ENCODE measurements around the gene CDAN1. TPM values are rescaled to one million over a fixed set of nuclear protein-coding genes. Genes with fewer than 3 reads are reported as not detected.

CDAN1 gene
- total RNA-seq, 4 donors from 2014 or later = 11.1 to 16.4 (median 15.0) TPM

DNA sequence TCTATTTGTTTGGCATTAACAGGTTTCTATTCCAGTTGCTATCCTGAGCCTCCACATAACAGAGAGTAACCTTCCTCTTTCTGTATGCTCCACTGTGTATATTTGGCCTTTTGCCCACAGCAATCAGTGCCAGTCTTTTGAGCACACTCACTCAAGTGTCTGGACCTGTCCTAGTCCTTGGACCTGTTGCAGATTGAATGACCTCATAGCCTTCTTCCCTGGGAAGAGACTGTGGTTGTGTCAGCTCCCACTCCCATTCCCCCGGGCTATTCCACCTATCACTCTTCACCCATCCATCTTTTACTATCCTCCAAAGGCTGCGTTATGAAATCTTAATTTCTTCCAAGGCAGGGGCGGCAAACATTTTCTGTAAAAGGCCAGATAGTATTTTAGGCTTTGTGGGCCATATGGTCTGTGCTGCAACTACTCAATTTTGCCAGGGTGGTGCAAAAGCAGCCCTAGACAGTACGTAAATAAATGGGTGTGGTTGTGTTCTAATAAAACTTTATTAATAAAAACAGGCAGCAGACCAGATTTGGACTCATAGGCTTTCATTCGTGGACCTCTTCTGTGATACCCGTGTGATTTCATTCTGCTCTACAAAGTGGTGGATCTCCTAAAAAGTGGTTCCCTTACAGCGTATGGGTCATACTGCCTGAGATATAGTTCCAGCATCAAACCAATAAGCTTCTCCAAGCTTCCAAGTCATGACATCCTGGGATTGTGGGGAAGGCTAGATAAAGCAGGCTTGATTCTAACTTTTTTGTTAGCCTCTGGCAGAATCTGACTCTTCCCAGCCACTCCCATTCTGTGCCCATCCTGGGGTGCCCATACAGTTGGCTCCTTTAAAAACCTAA is 57.4 kb downstream of the CDAN1 start:
- Histone ChIP-seq H3K27ac (no peak overlapping the region), H3K9me3 (no peaks in the 10 kb centered on the region), H3K4me3 (no peak overlapping the region), H3K27me3 (no peaks in the 10 kb centered on the region), H3K36me3 (peaks cover 76% of the 10 kb centered on the region), H3K4me1 (peaks cover 8% of the 10 kb centered on the region)
- DNase-seq (ENCODE audit: low spot score in 2 of 2) = no peak
- 66% methylated on average over 7 of the region's 7 CpGs for WGBS
- TF ChIP-seq, protein P1, sequence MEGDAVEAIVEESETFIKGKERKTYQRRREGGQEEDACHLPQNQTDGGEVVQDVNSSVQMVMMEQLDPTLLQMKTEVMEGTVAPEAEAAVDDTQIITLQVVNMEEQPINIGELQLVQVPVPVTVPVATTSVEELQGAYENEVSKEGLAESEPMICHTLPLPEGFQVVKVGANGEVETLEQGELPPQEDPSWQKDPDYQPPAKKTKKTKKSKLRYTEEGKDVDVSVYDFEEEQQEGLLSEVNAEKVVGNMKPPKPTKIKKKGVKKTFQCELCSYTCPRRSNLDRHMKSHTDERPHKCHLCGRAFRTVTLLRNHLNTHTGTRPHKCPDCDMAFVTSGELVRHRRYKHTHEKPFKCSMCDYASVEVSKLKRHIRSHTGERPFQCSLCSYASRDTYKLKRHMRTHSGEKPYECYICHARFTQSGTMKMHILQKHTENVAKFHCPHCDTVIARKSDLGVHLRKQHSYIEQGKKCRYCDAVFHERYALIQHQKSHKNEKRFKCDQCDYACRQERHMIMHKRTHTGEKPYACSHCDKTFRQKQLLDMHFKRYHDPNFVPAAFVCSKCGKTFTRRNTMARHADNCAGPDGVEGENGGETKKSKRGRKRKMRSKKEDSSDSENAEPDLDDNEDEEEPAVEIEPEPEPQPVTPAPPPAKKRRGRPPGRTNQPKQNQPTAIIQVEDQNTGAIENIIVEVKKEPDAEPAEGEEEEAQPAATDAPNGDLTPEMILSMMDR (IDR thresholded peaks at IDR 0.05) = no peak

DNA sequence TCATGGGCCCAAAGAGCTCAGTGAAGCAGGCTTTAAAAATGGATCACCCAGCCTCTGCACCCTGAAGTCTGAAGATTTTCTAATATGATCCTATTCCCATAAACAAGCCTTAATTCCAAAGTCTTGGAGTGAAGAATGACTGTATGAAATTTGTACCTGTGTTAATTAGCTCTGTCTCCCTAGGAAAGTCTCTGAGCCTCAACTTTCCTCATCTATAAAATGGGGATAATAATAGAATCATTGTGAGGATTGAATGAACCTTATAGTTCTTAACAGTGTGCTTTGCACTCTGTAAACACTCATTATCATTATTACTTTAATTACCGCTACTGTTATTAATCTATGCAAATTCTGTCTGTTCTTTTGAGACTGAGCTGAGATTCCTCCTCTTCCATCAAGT is 61.9 kb downstream of the CDAN1 start:
- H3K27me3 ChIP-seq = no peaks in the 10 kb centered on the region
- H3K36me3 ChIP-seq = peaks cover 57% of the 10 kb centered on the region
- no peak overlapping the region for H3K27ac ChIP-seq
- H3K4me1 ChIP-seq = peaks cover 8% of the 10 kb centered on the region
- DNase-seq (ENCODE audit: low spot score in 2 of 2) = no peak
- H3K9me3 ChIP-seq = no peaks in the 10 kb centered on the region
- no peak overlapping the region for H3K4me3 ChIP-seq
- WGBS = 97% methylated on average over 1 of the region's 1 CpG
- no peak for TF ChIP-seq EP300 (IDR thresholded peaks at IDR 0.05)
- TF ChIP-seq, protein P1 (IDR thresholded peaks at IDR 0.05) = no peak
- no peak for TF ChIP-seq POLR2A (IDR thresholded peaks at IDR 0.05)
- TF ChIP-seq POLR2AphosphoS5 (IDR thresholded peaks at IDR 0.05) = no peak

DNA sequence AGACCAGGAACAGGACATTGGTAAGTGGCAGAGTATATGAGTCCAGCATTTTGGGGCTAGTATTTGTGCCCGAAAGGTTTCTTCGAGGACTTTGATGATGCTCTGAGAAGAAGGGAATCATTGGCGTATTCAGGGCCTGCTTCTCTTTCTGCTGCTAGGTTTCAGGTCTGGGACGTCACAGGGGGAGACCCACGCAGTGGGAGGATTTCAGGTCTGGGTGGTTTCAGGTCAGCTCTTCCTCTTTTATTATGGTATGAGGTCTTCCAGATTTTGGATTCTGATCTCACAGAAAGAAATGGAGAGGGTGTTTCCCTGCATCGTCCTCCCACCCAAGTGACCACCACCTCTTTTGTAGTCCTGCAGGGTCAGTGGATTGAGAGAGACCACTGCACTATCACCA is 62.5 kb downstream of the CDAN1 start:
- no peak for DNase-seq (ENCODE audit: low spot score in 2 of 2)
- Histone ChIP-seq H3K36me3 (peaks cover 58% of the 10 kb centered on the region), H3K27ac (no peak overlapping the region), H3K4me3 (no peak overlapping the region), H3K27me3 (no peaks in the 10 kb centered on the region), H3K9me3 (no peaks in the 10 kb centered on the region), H3K4me1 (peaks cover 8% of the 10 kb centered on the region)
- TF ChIP-seq POLR2AphosphoS5 (IDR thresholded peaks at IDR 0.05) (no peak), POLR2A (IDR thresholded peaks at IDR 0.05) (no peak), EP300 (IDR thresholded peaks at IDR 0.05) (no peak)
- TF ChIP-seq, protein P1 (IDR thresholded peaks at IDR 0.05) = no peak
- 91% methylated on average over 6 of the region's 6 CpGs for WGBS

Other genes with a start within 250 kb of the CDAN1 start
- gene ZNF106, start 246.0 kb downstream of the CDAN1 start, total RNA-seq = 10 to 100 TPM; 38.6 to 50.2 (median 49.2) TPM
- gene SNAP23, start 241.5 kb downstream of the CDAN1 start, total RNA-seq = 10 to 100 TPM; 36.2 to 78.2 (median 50.3) TPM
- gene LRRC57, start 188.3 kb downstream of the CDAN1 start, total RNA-seq = 10 to 100 TPM; 20.9 to 46.9 (median 31.8) TPM
- gene HAUS2, start 188.3 kb downstream of the CDAN1 start, total RNA-seq = 10 to 100 TPM; 16.9 to 33.2 (median 19.2) TPM
- gene STARD9, start 161.5 kb downstream of the CDAN1 start, total RNA-seq = 10 to 100 TPM in 1 of 4 donors, 1 to 10 TPM in 3; 5.0 to 24.6 (median 7.6) TPM
- gene TTBK2, start 183.7 kb upstream of the CDAN1 start, total RNA-seq = 10 to 100 TPM; 10.5 to 20.6 (median 14.8) TPM

Data from suprapubic skin (tissue), 4 donors.